ENCODE measurements around the gene TTC19.

TTC19 gene

GRCh38 chr17:16068323-16068722, 68.7 kb downstream of the TTC19 start:
- H3K4me1 ChIP-seq (ENCODE audit: control insufficient read depth, insufficient read depth, low read length), result no peaks in the 10 kb centered on the region
- CTCF ChIA-PET, result interaction anchor here (0.6 kb wide), 1 partner anchor 8 kb away, joined by 3 read pairs; no protein-coding TSS in a partner anchor
- peaks cover 74 to 92% of the 10 kb centered on the region in 2 experiments for H3K36me3 ChIP-seq (ENCODE audit: control insufficient read depth in 2 of 2, insufficient read depth in 1 of 2, low read length in 2 of 2)
- no peaks in the 10 kb centered on the region for H3K9me3 ChIP-seq (ENCODE audit: control insufficient read depth, insufficient read depth, low read depth, low read length)
- TF ChIP-seq ZNF292 (tag by site-specific recombination; IDR thresholded peaks at IDR 0.05; ENCODE audit: borderline replicate concordance, low read depth) (no peak), PRDM1 (tag by site-specific recombination; IDR thresholded peaks at IDR 0.05) (0 out of 2 replicates have a peak, but pooled peaks have one; percentile 16)
- TF ChIP-seq, protein P1, sequence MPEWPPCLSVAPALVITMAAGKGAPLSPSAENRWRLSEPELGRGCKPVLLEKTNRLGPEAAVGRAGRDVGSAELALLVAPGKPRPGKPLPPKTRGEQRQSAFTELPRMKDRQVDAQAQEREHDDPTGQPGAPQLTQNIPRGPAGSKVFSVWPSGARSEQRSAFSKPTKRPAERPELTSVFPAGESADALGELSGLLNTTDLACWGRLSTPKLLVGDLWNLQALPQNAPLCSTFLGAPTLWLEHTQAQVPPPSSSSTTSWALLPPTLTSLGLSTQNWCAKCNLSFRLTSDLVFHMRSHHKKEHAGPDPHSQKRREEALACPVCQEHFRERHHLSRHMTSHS (tag by site-specific recombination; IDR thresholded peaks at IDR 0.05), result no peak
- H3K27ac ChIP-seq (ENCODE audit: extremely low read depth, low read depth, low read length), result no peak overlapping the region
- H3K4me3 ChIP-seq (ENCODE audit: low read depth, low read length), result no peak overlapping the region
- POLR2A ChIA-PET, result no interaction called here

DNA sequence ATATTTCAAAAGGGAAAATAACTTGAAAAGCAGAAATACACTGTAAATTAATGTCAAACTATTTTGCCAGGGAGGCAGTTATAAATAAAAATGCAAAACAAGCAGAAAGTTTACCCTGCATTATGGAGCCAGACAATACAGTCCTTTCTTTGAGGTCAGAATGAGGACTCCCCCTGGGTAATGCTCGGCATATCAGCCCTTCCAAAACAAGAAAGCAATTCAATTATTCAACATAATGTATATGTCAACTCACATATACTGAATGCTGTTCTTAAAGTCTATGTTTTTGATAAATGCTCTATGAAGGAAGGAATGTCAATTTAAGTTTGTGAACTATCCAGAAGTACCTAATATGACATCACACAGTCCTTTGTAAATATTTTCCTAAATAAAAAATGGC, 72.4 kb downstream of the TTC19 start:
- TF ChIP-seq ZNF146 (tag by site-specific recombination; IDR thresholded peaks at IDR 0.05) (no peak), ZNF549 (tag by site-specific recombination; IDR thresholded peaks at IDR 0.05) (no peak), ZNF19 (tag by site-specific recombination; IDR thresholded peaks at IDR 0.05; ENCODE audit: low read depth) (no peak), FEZF1 (tag by site-specific recombination; IDR thresholded peaks at IDR 0.05) (no peak), ZBTB10 (tag by site-specific recombination; IDR thresholded peaks at IDR 0.05) (no peak), KLF9 (tag by site-specific recombination; IDR thresholded peaks at IDR 0.05; ENCODE audit: low read depth) (no peak), ZNF555 (tag by site-specific recombination; conservative IDR thresholded peaks at IDR 0.05) (no peak), ZNF654 (tag by site-specific recombination; IDR thresholded peaks at IDR 0.05; ENCODE audit: low read depth) (no peak), ZNF341 (tag by site-specific recombination; IDR thresholded peaks at IDR 0.05; ENCODE audit: low read depth) (no peak), KLF8 (tag by site-specific recombination; IDR thresholded peaks at IDR 0.05) (no peak), SCRT1 (tag by site-specific recombination; IDR thresholded peaks at IDR 0.05; ENCODE audit: borderline replicate concordance) (no peak), GLI2 (tag by site-specific recombination; IDR thresholded peaks at IDR 0.05; ENCODE audit: borderline replicate concordance, low read depth) (no peak), ZNF529 (tag by site-specific recombination; IDR thresholded peaks at IDR 0.05; ENCODE audit: insufficient replicate concordance) (no peak), ZNF26 (tag by site-specific recombination; IDR thresholded peaks at IDR 0.05) (no peak), PRDM4 (tag by site-specific recombination; IDR thresholded peaks at IDR 0.05) (no peak), ZNF701 (tag by site-specific recombination; IDR thresholded peaks at IDR 0.05) (no peak)
- peaks cover 52 to 80% of the 10 kb centered on the region in 2 experiments for H3K36me3 ChIP-seq (ENCODE audit: control insufficient read depth in 2 of 2, insufficient read depth in 1 of 2, low read length in 2 of 2)
- no peak overlapping the region for H3K27ac ChIP-seq (ENCODE audit: extremely low read depth, low read depth, low read length)
- H3K9me3 ChIP-seq (ENCODE audit: control insufficient read depth, insufficient read depth, low read depth, low read length), result no peaks in the 10 kb centered on the region
- POLR2A ChIA-PET, result no interaction called here
- H3K4me3 ChIP-seq (ENCODE audit: low read depth, low read length), result no peak overlapping the region
- peaks cover 8% of the 10 kb centered on the region for H3K4me1 ChIP-seq (ENCODE audit: control insufficient read depth, insufficient read depth, low read length)
- CTCF ChIA-PET, result interaction anchor here (0.6 kb wide), 1 partner anchor 45 kb away, joined by 5 read pairs; no protein-coding TSS in a partner anchor
